ENCODE measurements around the gene RARB. TPM values are rescaled to one million over a fixed set of nuclear protein-coding genes. Genes with fewer than 3 reads are reported as not detected.

The RARB gene
- total RNA-seq (2022; extraction: Qiagen RNA extraction) = 5.6 to 13.6 TPM (median 9.5 TPM) in 5 replicates

DNA sequence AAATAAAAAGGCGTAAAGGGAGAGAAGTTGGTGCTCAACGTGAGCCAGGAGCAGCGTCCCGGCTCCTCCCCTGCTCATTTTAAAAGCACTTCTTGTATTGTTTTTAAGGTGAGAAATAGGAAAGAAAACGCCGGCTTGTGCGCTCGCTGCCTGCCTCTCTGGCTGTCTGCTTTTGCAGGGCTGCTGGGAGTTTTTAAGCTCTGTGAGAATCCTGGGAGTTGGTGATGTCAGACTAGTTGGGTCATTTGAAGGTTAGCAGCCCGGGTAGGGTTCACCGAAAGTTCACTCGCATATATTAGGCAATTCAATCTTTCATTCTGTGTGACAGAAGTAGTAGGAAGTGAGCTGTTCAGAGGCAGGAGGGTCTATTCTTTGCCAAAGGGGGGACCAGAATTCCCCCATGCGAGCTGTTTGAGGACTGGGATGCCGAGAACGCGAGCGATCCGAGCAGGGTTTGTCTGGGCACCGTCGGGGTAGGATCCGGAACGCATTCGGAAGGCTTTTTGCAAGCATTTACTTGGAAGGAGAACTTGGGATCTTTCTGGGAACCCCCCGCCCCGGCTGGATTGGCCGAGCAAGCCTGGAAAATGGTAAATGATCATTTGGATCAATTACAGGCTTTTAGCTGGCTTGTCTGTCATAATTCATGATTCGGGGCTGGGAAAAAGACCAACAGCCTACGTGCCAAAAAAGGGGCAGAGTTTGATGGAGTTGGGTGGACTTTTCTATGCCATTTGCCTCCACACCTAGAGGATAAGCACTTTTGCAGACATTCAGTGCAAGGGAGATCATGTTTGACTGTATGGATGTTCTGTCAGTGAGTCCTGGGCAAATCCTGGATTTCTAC is at the start of gene RARB:
Gene RARB (plus strand): TSS at position 322 of the 847 bp plus-strand sequence. CDS start 469 bp downstream, at position 791.

Other genes starting within 250 kb of the RARB start
- 54.2 to 86.2 TPM (median 62.3 TPM) in 5 replicates for gene TOP2B, start 236.6 kb downstream of the RARB start, total RNA-seq (2022; extraction: Qiagen RNA extraction)

Data from A549 treated with Hydrocortisone at 1 μM for 4 hours (cell line).